ENCODE results near the gene IDS.

Gene IDS

GRCh38 chrX:149476513-149476912 lies 28.6 kb downstream of the IDS start:
- 0 out of 22 replicates have a peak, but pooled peaks cover 0 to 5% (median 0%) of the 10 kb centered on the region in 11 experiments for H4K20me1 ChIP-seq
- H3K27ac ChIP-seq, result no peak overlapping the region
- no peaks in the 10 kb centered on the region for H3K9me3 ChIP-seq (replicated peaks in 1 of 11)
- no peaks in the 10 kb centered on the region for H3K27me3 ChIP-seq
- TF ChIP-seq Cebpa-rat (IDR thresholded peaks at IDR 0.05), result no peak
- peaks cover 0 to 22% (median 0%) of the 10 kb centered on the region in 10 experiments; a peak in 3 of 20 replicates for H3K4me1 ChIP-seq
- no peak overlapping the region for H3K4me3 ChIP-seq
- H3K4me2 ChIP-seq, result no peak overlapping the region
- no peak overlapping the region for H3K9ac ChIP-seq
- H3K36me3 ChIP-seq, result peaks cover 0 to 38% (median 17%) of the 10 kb centered on the region in 11 experiments; a peak in 14 of 22 replicates

- no peak overlapping the region for H3K27ac ChIP-seq
- peaks cover 0 to 22% (median 0%) of the 10 kb centered on the region in 10 experiments; a peak in 3 of 20 replicates for H3K4me1 ChIP-seq
- no peaks in the 10 kb centered on the region for H3K27me3 ChIP-seq
- peaks cover 0 to 15% (median 0%) of the 10 kb centered on the region in 11 experiments; a peak in 7 of 22 replicates for H3K36me3 ChIP-seq
- H3K9me3 ChIP-seq (replicated peaks in 1 of 11), result no peaks in the 10 kb centered on the region
- H3K9ac ChIP-seq, result no peak overlapping the region
- H4K20me1 ChIP-seq, result 0 out of 22 replicates have a peak, but pooled peaks cover 0 to 5% (median 0%) of the 10 kb centered on the region in 11 experiments
- TF ChIP-seq Cebpa-rat (IDR thresholded peaks at IDR 0.05), result no peak
- H3K4me3 ChIP-seq, result no peak overlapping the region
- H3K4me2 ChIP-seq, result 0 out of 22 replicates have a peak overlapping the region, but pooled peaks of 1 of the 11 experiments have one; percentile 36
These were observed 31.1 kb downstream of the IDS start for GRCh38 chrX:149473966-149474365.

- H3K9me3 ChIP-seq (replicated peaks in 1 of 11), result no peaks in the 10 kb centered on the region
- H3K27me3 ChIP-seq, result no peaks in the 10 kb centered on the region
- H3K4me2 ChIP-seq, result peak overlapping the region in 2 of 11 experiments; percentile 6 to 36; a peak in 4 of 22 replicates
- no peak for TF ChIP-seq Cebpa-rat (IDR thresholded peaks at IDR 0.05)
- no peak overlapping the region for H3K27ac ChIP-seq
- H3K4me1 ChIP-seq, result peaks cover 0 to 22% (median 0%) of the 10 kb centered on the region in 10 experiments; a peak in 3 of 20 replicates
- H3K36me3 ChIP-seq, result peaks cover 0 to 8% (median 0%) of the 10 kb centered on the region in 11 experiments; a peak in 6 of 22 replicates
- H4K20me1 ChIP-seq, result 0 out of 22 replicates have a peak, but pooled peaks cover 0 to 5% (median 0%) of the 10 kb centered on the region in 11 experiments
- no peak overlapping the region for H3K9ac ChIP-seq
- no peak overlapping the region for H3K4me3 ChIP-seq
These were observed 32.0 kb downstream of the IDS start for GRCh38 chrX:149473092-149473491.

GRCh38 chrX:149472625-149473024 lies 32.5 kb downstream of the IDS start:
- Histone ChIP-seq H3K36me3 (peaks cover 0 to 4% (median 0%) of the 10 kb centered on the region in 11 experiments; a peak in 3 of 22 replicates), H3K9ac (no peak overlapping the region), H3K27me3 (no peaks in the 10 kb centered on the region), H3K9me3 (replicated peaks in 1 of 11) (no peaks in the 10 kb centered on the region), H3K4me1 (peaks cover 0 to 22% (median 0%) of the 10 kb centered on the region in 10 experiments; a peak in 3 of 20 replicates), H4K20me1 (0 out of 22 replicates have a peak, but pooled peaks cover 0 to under 1% (median 0%) of the 10 kb centered on the region in 11 experiments), H3K4me2 (peak overlapping the region in 2 of 11 experiments; percentile 6 to 36; a peak in 3 of 22 replicates), H3K4me3 (no peak overlapping the region), H3K27ac (no peak overlapping the region; a peak in 1 of 22 replicates)
- no peak for TF ChIP-seq Cebpa-rat (IDR thresholded peaks at IDR 0.05)

GRCh38 chrX:149471397-149471796 lies 33.7 kb downstream of the IDS start:
- no peaks in the 10 kb centered on the region; a peak in 1 of 22 replicates for H4K20me1 ChIP-seq
- no peak overlapping the region for H3K27ac ChIP-seq
- no peak overlapping the region for H3K4me2 ChIP-seq
- H3K4me1 ChIP-seq, result peaks cover 0 to 22% (median 0%) of the 10 kb centered on the region in 10 experiments; a peak in 3 of 20 replicates
- no peaks in the 10 kb centered on the region for H3K36me3 ChIP-seq
- H3K4me3 ChIP-seq, result no peak overlapping the region
- no peak for TF ChIP-seq Cebpa-rat (IDR thresholded peaks at IDR 0.05)
- no peak overlapping the region for H3K9ac ChIP-seq
- no peaks in the 10 kb centered on the region for H3K9me3 ChIP-seq (replicated peaks in 1 of 11)
- H3K27me3 ChIP-seq, result no peaks in the 10 kb centered on the region

- Histone ChIP-seq H3K27me3 (no peaks in the 10 kb centered on the region), H3K9ac (no peak overlapping the region), H3K4me2 (peak overlapping the region in 2 of 11 experiments; percentile 29 to 33; a peak in 2 of 22 replicates), H4K20me1 (no peaks in the 10 kb centered on the region; a peak in 1 of 22 replicates), H3K9me3 (replicated peaks in 1 of 11) (no peaks in the 10 kb centered on the region), H3K4me1 (peaks cover 0 to 22% (median 0%) of the 10 kb centered on the region in 10 experiments; a peak in 3 of 20 replicates), H3K27ac (no peak overlapping the region), H3K36me3 (no peaks in the 10 kb centered on the region), H3K4me3 (no peak overlapping the region)
- no peak for TF ChIP-seq Cebpa-rat (IDR thresholded peaks at IDR 0.05)
These were observed 34.2 kb downstream of the IDS start for GRCh38 chrX:149470955-149471354.

- Histone ChIP-seq H3K9me3 (replicated peaks in 1 of 11) (no peaks in the 10 kb centered on the region), H3K36me3 (no peaks in the 10 kb centered on the region), H3K4me2 (no peak overlapping the region), H3K9ac (no peak overlapping the region), H3K27me3 (no peaks in the 10 kb centered on the region), H3K27ac (no peak overlapping the region), H3K4me1 (peaks cover 0 to 22% (median 0%) of the 10 kb centered on the region in 10 experiments; a peak in 3 of 20 replicates), H3K4me3 (no peak overlapping the region), H4K20me1 (no peaks in the 10 kb centered on the region; a peak in 1 of 22 replicates)
- TF ChIP-seq Cebpa-rat (IDR thresholded peaks at IDR 0.05), result no peak
These were observed 35.7 kb downstream of the IDS start for GRCh38 chrX:149469406-149469805.

- no peaks in the 10 kb centered on the region for H3K36me3 ChIP-seq
These were observed 37.2 kb downstream of the IDS start for GRCh38 chrX:149467920-149468319.

GRCh38 chrX:149467461-149467860 lies 37.6 kb downstream of the IDS start:
- H4K20me1 ChIP-seq, result no peaks in the 10 kb centered on the region; a peak in 1 of 22 replicates
- no peak overlapping the region for H3K4me2 ChIP-seq
- no peak for TF ChIP-seq Cebpa-rat (IDR thresholded peaks at IDR 0.05)
- H3K4me1 ChIP-seq, result peaks cover 0 to 4% (median 0%) of the 10 kb centered on the region in 10 experiments; a peak in 1 of 20 replicates
- H3K36me3 ChIP-seq, result no peaks in the 10 kb centered on the region
- H3K27me3 ChIP-seq, result no peaks in the 10 kb centered on the region
- H3K4me3 ChIP-seq, result no peak overlapping the region
- H3K9me3 ChIP-seq (replicated peaks in 1 of 11), result no peaks in the 10 kb centered on the region
- H3K9ac ChIP-seq, result no peak overlapping the region
- H3K27ac ChIP-seq, result no peak overlapping the region

More at GRCh38 chrX:149467920-149468319, 37.2 kb downstream of the IDS start:
- no peak overlapping the region for H3K4me2 ChIP-seq
- H3K9me3 ChIP-seq (replicated peaks in 1 of 11), result no peaks in the 10 kb centered on the region
- H3K27ac ChIP-seq, result no peak overlapping the region
- H3K4me1 ChIP-seq, result peaks cover 0 to 9% (median 0%) of the 10 kb centered on the region in 10 experiments; a peak in 3 of 20 replicates
- no peaks in the 10 kb centered on the region; a peak in 1 of 22 replicates for H4K20me1 ChIP-seq
- H3K27me3 ChIP-seq, result no peaks in the 10 kb centered on the region
- no peak overlapping the region for H3K9ac ChIP-seq
- no peak for TF ChIP-seq Cebpa-rat (IDR thresholded peaks at IDR 0.05)
- H3K4me3 ChIP-seq, result no peak overlapping the region

Measured in BLaER1 treated with 17β-estradiol and CSF1 and Interleukin-3, amounts not matched to agents 10 nM and 100 nM (cell line).